ENCODE results near the gene MACROD2. TPM values are rescaled to one million over a fixed set of nuclear protein-coding genes. Genes with fewer than 3 reads are reported as not detected.

The MACROD2 gene
- total RNA-seq, 2 donors from 2014 or later, result not detected

DNA sequence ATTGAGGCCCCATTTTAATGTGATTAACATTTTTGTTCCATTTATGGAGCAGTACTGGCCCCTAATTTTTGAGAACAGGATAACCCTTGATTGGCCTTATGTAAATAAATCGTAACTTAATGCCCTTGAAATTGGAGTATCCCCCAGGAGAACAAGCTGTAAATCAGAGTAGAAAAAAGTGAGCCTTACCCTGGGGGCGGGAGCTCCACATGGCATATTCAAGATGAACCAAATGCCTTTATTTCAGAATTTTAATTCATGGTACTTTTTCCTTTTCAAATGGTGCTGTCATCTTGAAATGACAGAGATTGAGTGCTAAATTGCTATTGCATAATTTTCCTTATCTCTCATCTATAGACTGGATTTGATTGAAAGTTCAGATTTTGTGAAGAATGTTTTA is 1151.6 kb downstream of the MACROD2 start:
- Mint-ChIP-seq H3K27ac (no peak overlapping the region), H3K4me1 (no peaks in the 10 kb centered on the region)

DNA sequence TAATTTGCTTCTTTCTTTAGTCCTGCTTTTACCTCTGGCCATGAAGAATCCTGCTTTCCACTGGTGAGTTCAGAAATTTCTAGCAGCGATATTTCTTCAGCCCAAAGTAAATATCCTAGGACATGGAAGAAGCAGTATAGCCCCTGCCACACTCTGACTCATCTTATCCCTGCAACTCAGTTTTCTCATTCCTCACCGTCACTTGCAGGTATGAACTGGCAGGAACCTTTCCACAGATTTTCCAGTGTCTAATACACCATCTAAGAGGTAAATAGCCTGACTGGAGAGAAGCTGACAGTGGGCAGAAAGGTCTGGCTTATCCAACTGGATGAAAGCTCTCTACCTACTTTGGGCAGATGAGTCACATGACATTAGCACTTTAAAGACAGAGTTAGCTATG is 1158.8 kb downstream of the MACROD2 start:
- Mint-ChIP-seq H3K36me3 (ENCODE audit: low read depth) (no peaks in the 10 kb centered on the region), H3K4me3 (no peak overlapping the region), H3K27ac (no peak overlapping the region), H3K4me1 (no peaks in the 10 kb centered on the region), H3K9me3 (peaks cover 27% of the 10 kb centered on the region), H3K27me3 (no peaks in the 10 kb centered on the region)
- no peak for ATAC-seq (replicated peaks)

More for the DNA sequence above, 1151.6 kb downstream of the MACROD2 start:
- H3K36me3 Mint-ChIP-seq (ENCODE audit: low read depth), result no peaks in the 10 kb centered on the region
- no peak for ATAC-seq (replicated peaks)
- H3K9me3 Mint-ChIP-seq, result peaks cover 6% of the 10 kb centered on the region
- no peak overlapping the region for H3K4me3 Mint-ChIP-seq
- H3K27me3 Mint-ChIP-seq, result no peaks in the 10 kb centered on the region

DNA sequence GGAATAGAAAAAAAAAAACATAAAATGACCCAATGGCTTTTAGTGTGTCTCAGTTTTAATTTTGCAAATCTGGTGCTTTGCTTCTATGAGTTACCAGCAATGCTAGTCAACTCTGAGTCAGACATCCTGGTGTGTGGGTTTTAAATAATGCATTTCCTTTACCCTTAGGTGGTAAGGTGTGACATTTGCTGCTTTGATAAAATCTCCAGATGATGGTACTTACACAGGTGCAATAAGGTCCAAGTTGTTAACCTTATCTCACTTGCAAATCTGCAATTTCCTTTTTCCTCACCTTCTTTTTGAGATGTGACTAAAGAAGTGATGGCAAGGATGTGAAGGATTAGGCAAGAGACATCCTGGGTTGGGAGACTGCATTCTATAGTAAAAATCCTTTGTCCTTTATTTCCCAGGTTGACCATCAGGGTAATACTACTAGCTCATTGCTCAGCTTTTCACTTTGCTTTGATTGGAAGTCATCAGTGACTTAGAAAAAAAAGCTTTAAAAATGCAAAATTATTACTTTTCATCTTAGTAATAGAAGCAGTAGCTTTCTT is 1160.6 kb downstream of the MACROD2 start:
- no peak overlapping the region for H3K4me3 Mint-ChIP-seq
- H3K27ac Mint-ChIP-seq, result no peak overlapping the region
- ATAC-seq (replicated peaks), result no peak
- H3K27me3 Mint-ChIP-seq, result no peaks in the 10 kb centered on the region
- no peaks in the 10 kb centered on the region for H3K36me3 Mint-ChIP-seq (ENCODE audit: low read depth)
- peaks cover 34% of the 10 kb centered on the region for H3K9me3 Mint-ChIP-seq
- H3K4me1 Mint-ChIP-seq, result no peaks in the 10 kb centered on the region

DNA sequence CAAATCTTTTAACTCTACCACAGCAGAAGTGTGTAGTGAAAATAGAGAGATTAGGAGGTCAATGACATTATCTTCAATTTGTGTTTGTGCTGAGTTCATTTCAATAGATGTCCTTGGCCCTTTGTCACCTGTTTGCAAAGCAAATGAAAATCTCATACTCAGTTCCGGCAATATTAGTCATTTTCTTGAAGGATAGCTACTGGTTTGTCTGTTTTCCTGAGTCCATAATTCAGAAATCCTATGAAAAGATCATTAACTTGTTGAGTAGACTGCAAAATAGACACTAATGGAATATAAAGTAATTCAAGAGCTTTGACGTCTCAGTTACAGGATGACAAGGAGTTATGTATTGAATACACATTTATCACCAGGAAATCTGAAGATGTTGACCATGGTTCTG is 1163.2 kb downstream of the MACROD2 start:
- no peak overlapping the region for H3K27ac Mint-ChIP-seq
- ATAC-seq (replicated peaks), result no peak
- peaks cover 24% of the 10 kb centered on the region for H3K9me3 Mint-ChIP-seq
- H3K27me3 Mint-ChIP-seq, result no peaks in the 10 kb centered on the region
- no peak overlapping the region for H3K4me3 Mint-ChIP-seq
- H3K4me1 Mint-ChIP-seq, result peaks cover 5% of the 10 kb centered on the region
- H3K36me3 Mint-ChIP-seq (ENCODE audit: low read depth), result no peaks in the 10 kb centered on the region

DNA sequence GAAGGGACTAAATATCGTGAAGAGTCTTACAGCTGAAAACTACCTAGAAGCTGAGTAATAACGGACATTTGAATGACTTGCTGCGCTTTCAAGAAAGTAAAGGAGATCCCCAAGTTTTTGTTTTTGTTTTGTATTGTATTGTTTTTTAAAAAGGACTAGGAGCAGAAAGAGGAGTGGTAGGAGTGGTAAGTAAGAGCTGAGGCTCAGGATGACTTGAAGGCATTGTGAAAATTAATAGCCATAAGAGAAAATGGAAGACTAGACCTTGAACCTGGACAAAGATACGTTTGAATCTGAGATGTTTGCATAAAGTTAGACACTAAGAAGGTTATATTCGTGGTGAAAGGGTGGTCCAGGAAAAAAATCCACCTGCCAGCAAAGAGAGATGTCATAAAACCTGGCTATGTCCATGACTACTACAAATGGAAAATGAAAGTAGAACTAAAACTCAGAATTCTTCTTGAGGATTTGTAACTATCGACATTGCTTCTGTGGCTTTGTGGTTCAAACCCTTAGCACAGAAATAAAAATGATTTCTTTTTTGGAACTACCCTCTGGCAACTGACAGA is 1166.8 kb downstream of the MACROD2 start:
- Mint-ChIP-seq H3K36me3 (ENCODE audit: low read depth) (no peaks in the 10 kb centered on the region), H3K27me3 (no peaks in the 10 kb centered on the region), H3K27ac (peak overlapping the region; percentile 36), H3K4me1 (peaks cover 5% of the 10 kb centered on the region), H3K4me3 (peak overlapping the region; percentile 20), H3K9me3 (peaks cover 14% of the 10 kb centered on the region)
- ATAC-seq (replicated peaks), result no peak

DNA sequence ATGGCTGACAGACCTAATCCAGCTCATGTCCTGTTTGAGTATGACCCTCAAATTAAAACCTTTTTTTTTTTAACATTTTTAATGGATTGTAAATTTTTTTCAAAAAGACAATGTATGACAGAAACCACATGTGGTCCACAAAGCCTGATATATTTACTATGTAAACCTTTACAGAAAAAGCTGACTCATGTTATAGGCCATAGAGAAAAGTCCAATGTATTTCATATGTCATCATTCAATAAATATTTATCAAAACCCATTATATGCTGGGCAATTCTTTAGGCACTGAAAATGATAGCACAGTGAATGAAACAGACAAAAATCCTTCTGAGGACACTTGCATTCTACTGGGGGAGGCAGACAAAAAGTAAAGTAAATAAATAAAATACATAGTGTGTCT is 1168.3 kb downstream of the MACROD2 start:
- Mint-ChIP-seq H3K4me3 (no peak overlapping the region), H3K27ac (no peak overlapping the region), H3K27me3 (no peaks in the 10 kb centered on the region), H3K36me3 (ENCODE audit: low read depth) (no peaks in the 10 kb centered on the region), H3K9me3 (peaks cover 7% of the 10 kb centered on the region), H3K4me1 (peaks cover 5% of the 10 kb centered on the region)
- ATAC-seq (replicated peaks), result no peak

DNA sequence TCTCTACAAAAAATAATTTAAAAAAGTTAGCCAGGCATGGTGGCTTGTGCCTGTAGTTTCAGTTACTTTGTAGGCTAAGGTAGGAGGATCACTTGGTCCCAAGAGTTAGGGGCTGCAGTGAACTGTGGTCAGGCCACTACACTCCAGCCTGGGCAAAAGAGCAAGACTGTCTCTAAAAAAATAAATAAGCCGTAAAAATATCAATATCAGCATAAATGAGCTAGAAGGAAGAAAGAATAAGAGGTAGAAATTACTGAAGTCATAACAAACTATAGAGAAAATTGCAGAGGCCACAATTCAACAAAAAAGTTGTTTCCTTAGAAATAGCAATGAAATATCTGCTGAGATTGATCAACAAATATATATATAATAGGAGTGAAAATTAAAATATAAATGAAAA is 1169.4 kb downstream of the MACROD2 start:
- Mint-ChIP-seq H3K27ac (no peak overlapping the region), H3K36me3 (ENCODE audit: low read depth) (no peaks in the 10 kb centered on the region), H3K4me1 (peaks cover 5% of the 10 kb centered on the region), H3K4me3 (no peak overlapping the region), H3K9me3 (peaks cover 4% of the 10 kb centered on the region), H3K27me3 (no peaks in the 10 kb centered on the region)
- ATAC-seq (replicated peaks), result no peak

DNA sequence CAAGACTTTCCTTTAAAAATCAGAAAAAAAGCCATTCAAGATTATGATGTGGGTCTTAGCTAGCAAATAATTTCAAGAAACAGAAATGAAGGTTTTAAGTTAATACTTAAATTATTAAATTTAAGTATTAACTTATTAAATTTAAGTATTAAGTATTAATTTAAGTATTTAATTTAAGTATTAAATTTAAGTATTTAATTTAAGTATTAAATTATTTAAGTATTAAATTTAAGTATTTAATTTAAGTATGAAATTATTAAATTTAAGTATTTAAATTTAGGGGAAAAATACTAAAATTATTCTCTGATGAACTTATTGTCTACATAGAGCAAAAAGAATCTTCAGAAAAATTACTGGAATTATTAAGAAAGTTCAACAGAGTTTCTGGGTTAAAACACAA is 1171.4 kb downstream of the MACROD2 start:
- H3K36me3 Mint-ChIP-seq (ENCODE audit: low read depth), result no peaks in the 10 kb centered on the region
- H3K27me3 Mint-ChIP-seq, result no peaks in the 10 kb centered on the region
- no peak for ATAC-seq (replicated peaks)
- no peak overlapping the region for H3K27ac Mint-ChIP-seq
- no peak overlapping the region for H3K4me3 Mint-ChIP-seq
- H3K9me3 Mint-ChIP-seq, result peaks cover 8% of the 10 kb centered on the region
- H3K4me1 Mint-ChIP-seq, result peaks cover 5% of the 10 kb centered on the region

DNA sequence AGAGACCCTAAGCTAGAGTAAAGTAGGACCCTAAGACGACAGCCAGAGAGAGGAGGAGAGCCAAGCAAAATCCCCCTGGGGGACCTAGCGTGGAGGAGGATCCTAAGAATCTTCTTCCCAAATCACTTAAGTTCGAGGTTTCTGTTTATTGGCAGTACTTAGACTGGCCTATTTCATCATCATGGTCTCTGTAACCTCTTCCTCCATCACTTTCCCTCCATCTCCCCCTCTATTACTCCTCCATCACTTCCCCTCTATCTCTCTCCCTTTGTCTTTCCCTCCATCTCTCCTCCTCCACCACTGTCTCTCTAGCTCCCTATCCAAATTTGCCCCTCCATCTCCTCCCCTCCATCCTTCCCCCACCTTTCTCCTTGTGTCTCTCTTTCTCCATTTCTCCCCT is 1175.7 kb downstream of the MACROD2 start:
- Mint-ChIP-seq H3K36me3 (ENCODE audit: low read depth) (no peaks in the 10 kb centered on the region), H3K9me3 (peaks cover 9% of the 10 kb centered on the region), H3K27ac (no peak overlapping the region), H3K27me3 (no peaks in the 10 kb centered on the region), H3K4me3 (no peak overlapping the region), H3K4me1 (no peaks in the 10 kb centered on the region)
- no peak for ATAC-seq (replicated peaks)

DNA sequence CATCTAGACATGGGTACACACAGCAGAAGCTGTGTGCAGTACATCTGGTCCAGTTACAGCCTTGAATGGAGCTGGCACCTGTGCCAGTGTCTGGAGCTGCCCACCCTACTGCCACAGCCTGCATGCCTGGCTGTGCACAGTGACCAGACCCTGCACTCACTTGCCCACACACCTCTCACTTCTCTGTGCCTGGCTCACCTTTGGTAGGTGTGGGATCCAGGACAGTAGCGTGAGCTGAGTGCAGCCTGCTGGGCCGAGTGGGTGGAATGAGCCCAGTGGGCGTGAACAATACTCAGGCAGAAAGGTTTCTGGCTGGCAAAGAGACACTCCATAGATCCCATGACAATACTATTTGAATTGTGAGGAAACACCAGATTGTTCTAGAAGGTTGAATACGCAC is 1181.6 kb downstream of the MACROD2 start:
- ATAC-seq (replicated peaks), result no peak
- no peaks in the 10 kb centered on the region for H3K36me3 Mint-ChIP-seq (ENCODE audit: low read depth)
- H3K4me3 Mint-ChIP-seq, result no peak overlapping the region
- H3K9me3 Mint-ChIP-seq, result peaks cover 10% of the 10 kb centered on the region
- no peaks in the 10 kb centered on the region for H3K27me3 Mint-ChIP-seq
- H3K27ac Mint-ChIP-seq, result no peak overlapping the region
- no peaks in the 10 kb centered on the region for H3K4me1 Mint-ChIP-seq

DNA sequence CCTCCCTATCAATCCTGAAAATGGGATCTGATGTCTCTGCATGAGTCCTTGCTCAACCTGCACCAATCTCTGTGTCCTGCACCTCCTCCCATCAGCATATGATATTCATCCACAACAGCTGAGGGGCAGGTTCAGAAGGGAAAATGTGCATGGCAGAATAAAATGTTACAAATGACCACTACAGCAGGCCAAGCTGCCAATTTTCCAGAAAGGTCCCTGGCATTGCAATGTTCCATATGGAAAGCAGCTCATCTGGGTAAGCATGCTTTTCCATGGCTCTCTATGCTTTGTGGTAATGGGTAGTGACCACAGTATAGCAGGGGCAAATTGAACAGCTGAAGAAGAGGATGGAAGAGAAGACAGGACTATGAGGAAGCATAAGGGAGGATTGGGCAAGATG is 1183.3 kb downstream of the MACROD2 start:
- Mint-ChIP-seq H3K4me3 (no peak overlapping the region), H3K27me3 (no peaks in the 10 kb centered on the region), H3K9me3 (peaks cover 13% of the 10 kb centered on the region), H3K4me1 (no peaks in the 10 kb centered on the region), H3K27ac (no peak overlapping the region), H3K36me3 (ENCODE audit: low read depth) (no peaks in the 10 kb centered on the region)
- no peak for ATAC-seq (replicated peaks)

DNA sequence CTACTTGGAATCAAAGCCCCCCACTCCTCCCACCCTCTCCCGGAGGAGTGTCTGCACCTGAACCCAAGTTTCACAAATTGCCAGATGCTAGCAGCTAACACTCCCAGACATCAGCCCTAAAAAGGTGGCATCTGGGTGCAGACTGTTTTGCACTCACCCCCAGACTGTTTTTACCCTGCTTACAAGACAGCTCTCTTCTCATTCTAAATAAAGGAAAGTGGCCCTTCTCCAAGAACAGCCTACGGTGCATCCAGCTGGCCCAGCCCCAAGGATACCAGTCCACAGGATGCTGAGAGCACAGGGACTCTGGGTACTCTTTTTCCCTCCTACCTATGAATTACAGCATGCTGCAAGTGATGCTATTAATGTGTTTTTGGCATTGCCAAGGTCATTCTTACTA is 1184.1 kb downstream of the MACROD2 start:
- Mint-ChIP-seq H3K27ac (no peak overlapping the region), H3K4me1 (no peaks in the 10 kb centered on the region), H3K36me3 (ENCODE audit: low read depth) (no peaks in the 10 kb centered on the region)

DNA sequence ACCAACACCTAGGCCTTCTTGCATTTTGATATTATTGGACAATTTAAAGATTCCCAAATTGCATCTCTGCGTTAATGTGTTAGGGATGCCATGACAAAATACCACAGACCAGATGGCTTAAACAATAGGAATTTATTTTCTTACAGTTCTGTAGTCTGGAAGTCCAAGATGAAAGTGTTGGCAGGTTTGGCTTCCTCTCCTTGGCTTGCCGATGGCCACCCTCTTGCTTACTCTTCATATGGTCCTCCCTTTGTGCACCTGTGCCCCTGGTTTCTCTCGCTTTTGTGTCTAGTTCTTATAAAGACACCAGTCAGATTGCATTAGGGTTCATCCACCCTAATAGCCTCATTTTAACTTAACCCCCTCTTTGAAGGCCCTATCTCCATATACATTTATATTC is 1184.5 kb downstream of the MACROD2 start:
- no peak for ATAC-seq (replicated peaks)
- no peak overlapping the region for H3K27ac Mint-ChIP-seq
- peaks cover 13% of the 10 kb centered on the region for H3K9me3 Mint-ChIP-seq
- no peak overlapping the region for H3K4me3 Mint-ChIP-seq
- no peaks in the 10 kb centered on the region for H3K36me3 Mint-ChIP-seq (ENCODE audit: low read depth)
- H3K27me3 Mint-ChIP-seq, result no peaks in the 10 kb centered on the region
- no peaks in the 10 kb centered on the region for H3K4me1 Mint-ChIP-seq

More for the DNA sequence above, 1184.1 kb downstream of the MACROD2 start:
- Mint-ChIP-seq H3K27me3 (no peaks in the 10 kb centered on the region), H3K9me3 (peaks cover 13% of the 10 kb centered on the region), H3K4me3 (no peak overlapping the region)
- no peak for ATAC-seq (replicated peaks)

DNA sequence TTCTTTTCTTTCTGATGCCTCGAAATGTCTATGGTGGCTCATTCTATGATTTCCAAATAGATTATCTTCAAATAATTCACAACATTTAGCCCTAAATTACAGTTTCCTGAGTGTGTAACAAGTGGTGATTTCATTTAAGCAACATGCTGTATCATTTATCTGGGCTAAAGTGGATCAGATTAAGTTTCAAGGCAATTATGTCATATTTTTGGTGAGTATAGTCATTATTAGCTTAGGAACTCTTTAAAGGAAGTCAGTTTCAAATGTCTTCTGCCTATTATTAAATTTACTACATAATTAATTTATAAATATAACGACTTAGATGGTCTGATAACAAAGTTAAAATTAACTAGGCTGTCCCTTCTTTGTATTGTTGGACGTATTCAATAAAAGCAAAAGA is 1190.0 kb downstream of the MACROD2 start:
- H3K9me3 Mint-ChIP-seq, result peaks cover 10% of the 10 kb centered on the region
- no peak overlapping the region for H3K27ac Mint-ChIP-seq
- no peak overlapping the region for H3K4me3 Mint-ChIP-seq
- H3K27me3 Mint-ChIP-seq, result no peaks in the 10 kb centered on the region
- no peaks in the 10 kb centered on the region for H3K36me3 Mint-ChIP-seq (ENCODE audit: low read depth)
- ATAC-seq (replicated peaks), result no peak
- H3K4me1 Mint-ChIP-seq, result no peaks in the 10 kb centered on the region

DNA sequence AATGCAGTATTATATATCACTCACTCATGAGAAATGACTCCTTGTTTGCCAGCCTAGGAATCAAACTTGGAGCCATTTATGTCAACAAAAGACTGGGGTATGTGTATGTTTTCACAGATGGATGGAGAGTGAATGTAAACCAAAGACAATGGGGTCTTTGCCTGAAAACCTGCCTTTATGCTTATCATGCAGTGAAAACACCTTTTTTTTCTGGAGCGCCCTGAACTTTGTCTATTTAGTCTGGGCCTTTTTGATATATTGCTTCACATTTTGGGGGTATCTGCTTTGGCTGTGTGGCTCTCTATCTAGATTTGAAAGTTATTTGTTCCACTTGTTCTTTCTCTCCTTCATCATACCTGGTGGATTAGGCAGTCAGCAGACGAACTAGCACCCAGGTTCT is 1190.6 kb downstream of the MACROD2 start:
- Mint-ChIP-seq H3K27ac (no peak overlapping the region), H3K27me3 (no peaks in the 10 kb centered on the region), H3K4me1 (no peaks in the 10 kb centered on the region), H3K36me3 (ENCODE audit: low read depth) (no peaks in the 10 kb centered on the region), H3K9me3 (peaks cover 12% of the 10 kb centered on the region), H3K4me3 (no peak overlapping the region)
- no peak for ATAC-seq (replicated peaks)

DNA sequence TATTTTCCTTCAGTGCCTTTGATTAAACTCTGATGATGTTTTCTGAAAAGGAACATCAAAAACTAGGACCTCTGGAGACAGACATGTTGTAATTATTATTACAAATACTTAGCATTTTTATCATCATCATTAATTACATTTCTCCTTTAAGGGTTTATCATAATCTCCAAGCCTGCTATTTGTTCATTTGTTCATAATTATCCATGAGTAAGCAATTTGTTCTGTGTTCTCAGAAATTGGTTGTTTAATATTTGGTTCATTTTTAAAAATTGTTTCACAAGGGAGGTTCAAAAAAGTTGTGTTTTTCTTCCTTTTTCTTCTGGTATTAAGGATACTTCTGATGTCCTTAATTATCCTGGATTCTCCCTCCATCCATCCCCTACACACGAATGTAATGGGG is 1192.3 kb downstream of the MACROD2 start:
- no peak overlapping the region for H3K27ac Mint-ChIP-seq
- H3K27me3 Mint-ChIP-seq, result no peaks in the 10 kb centered on the region
- H3K9me3 Mint-ChIP-seq, result peaks cover 12% of the 10 kb centered on the region
- H3K4me1 Mint-ChIP-seq, result no peaks in the 10 kb centered on the region
- ATAC-seq (replicated peaks), result no peak
- H3K36me3 Mint-ChIP-seq (ENCODE audit: low read depth), result no peaks in the 10 kb centered on the region
- H3K4me3 Mint-ChIP-seq, result no peak overlapping the region
